IPS DF 4.7 (cell line): ENCODE measurements around the gene NFATC1.

ENCODE experiments used
- DNase-seq: peaks from one replicate; pipeline ENCODE4 v3.0.0-alpha.2; 2013; ENCODE audit warnings: low spot score; ENCODE audit errors: extremely low read depth

The NFATC1 gene

GRCh38 chr18:79570266-79571201, 174.8 kb downstream of the NFATC1 start:
- no peak for DNase-seq

GRCh38 chr18:79571211-79572092, 175.7 kb downstream of the NFATC1 start:
- no peak for DNase-seq

GRCh38 chr18:79572093-79572780, 176.5 kb downstream of the NFATC1 start:
- DNase-seq: no peak

- no peak for DNase-seq
Measured at GRCh38 chr18:79572848-79573451, 177.2 kb downstream of the NFATC1 start.

- DNase-seq: no peak
Measured at GRCh38 chr18:79573921-79574491, 178.3 kb downstream of the NFATC1 start.

GRCh38 chr18:79574938-79575525, 179.3 kb downstream of the NFATC1 start:
- no peak for DNase-seq

- no peak for DNase-seq
Measured at GRCh38 chr18:79575891-79576685, 180.4 kb downstream of the NFATC1 start.

GRCh38 chr18:79576686-79577351, 181.1 kb downstream of the NFATC1 start:
- no peak for DNase-seq

GRCh38 chr18:79577451-79578395, 182.0 kb downstream of the NFATC1 start:
- DNase-seq: no peak

GRCh38 chr18:79578396-79579260, 182.9 kb downstream of the NFATC1 start:
- DNase-seq: no peak
